ENCODE measurements around the gene SHB. TPM values are rescaled to one million over a fixed set of nuclear protein-coding genes. Genes with fewer than 3 reads are reported as not detected.

The SHB gene, protein sequence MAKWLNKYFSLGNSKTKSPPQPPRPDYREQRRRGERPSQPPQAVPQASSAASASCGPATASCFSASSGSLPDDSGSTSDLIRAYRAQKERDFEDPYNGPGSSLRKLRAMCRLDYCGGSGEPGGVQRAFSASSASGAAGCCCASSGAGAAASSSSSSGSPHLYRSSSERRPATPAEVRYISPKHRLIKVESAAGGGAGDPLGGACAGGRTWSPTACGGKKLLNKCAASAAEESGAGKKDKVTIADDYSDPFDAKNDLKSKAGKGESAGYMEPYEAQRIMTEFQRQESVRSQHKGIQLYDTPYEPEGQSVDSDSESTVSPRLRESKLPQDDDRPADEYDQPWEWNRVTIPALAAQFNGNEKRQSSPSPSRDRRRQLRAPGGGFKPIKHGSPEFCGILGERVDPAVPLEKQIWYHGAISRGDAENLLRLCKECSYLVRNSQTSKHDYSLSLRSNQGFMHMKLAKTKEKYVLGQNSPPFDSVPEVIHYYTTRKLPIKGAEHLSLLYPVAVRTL
- 13.3 and 20.7 TPM in 2 replicates for total RNA-seq
- polyA plus RNA-seq (2012): 31.8 TPM

DNA sequence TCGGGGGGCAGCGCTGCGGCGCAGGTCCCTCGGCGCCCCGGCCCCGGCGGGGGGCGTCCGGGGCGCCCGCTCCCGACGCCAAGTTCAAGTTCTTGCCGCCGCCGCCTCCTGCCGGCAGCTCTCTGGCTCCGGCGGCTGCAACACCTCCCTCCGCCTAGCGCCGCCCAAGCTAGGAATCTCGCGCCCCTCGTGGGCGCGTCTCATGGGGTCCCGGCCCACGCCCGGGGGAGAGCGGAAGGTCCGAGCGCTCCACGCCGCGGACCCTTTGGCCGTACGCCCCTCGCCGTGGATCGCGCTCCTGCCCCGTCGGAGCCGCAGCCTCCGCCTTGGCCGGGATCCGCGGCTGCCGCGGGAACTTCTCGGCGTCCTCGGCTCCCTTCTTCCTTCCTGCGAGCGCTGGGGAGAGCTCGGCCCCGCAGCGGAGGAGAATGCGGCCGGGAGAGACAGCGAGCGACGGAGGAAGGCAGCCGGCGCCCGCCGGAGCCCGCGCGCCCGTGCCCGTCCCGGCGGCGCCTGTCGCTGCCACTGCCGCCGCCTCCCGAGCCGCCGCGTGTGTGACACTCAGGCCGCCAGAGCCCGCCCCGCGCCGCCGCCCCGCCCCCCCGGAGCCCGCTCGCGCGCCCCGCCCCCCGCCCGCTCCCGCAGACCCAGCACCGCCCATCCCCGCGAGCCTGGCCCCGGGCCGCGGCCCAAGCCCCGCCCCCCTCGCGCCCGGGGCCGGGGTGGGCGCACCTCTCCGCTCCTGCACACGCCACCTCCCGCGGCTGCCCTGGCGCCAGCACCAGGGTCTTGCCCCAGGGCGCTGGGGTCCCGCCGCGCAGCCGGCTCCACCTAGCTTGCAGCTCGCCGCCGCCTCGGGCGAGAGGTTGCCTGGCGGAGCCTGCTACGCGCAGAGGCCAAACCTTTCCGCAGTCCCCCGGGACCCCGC lies at the start of gene SHB:
Gene SHB (minus strand): TSS at position 527 of the 928 bp plus-strand sequence. CDS start 582 bp downstream, outside the sequence.
- peak; percentile 73 for DNase-seq (ENCODE audit: low read depth)

DNA sequence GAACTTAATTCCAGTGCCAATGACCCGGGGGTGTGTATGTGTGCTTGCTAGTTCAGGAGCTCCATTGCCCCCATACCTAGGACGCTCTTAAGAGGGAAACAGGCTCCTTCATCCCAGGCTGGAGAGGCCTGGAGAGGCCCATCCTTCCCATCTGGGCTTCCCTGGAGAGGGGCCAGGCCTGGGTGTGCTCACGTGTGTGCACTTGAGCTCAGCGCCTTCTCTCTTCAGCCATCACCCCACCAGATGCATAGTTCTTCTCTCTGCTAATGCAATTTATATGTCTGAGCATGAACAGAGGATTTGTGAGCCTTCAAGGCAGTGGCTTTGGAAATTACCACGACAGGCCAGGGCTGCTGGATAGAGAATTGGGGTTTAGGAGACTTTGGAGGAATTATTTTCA lies 48.6 kb upstream of the SHB start:
- no peak for DNase-seq (ENCODE audit: low read depth)

DNA sequence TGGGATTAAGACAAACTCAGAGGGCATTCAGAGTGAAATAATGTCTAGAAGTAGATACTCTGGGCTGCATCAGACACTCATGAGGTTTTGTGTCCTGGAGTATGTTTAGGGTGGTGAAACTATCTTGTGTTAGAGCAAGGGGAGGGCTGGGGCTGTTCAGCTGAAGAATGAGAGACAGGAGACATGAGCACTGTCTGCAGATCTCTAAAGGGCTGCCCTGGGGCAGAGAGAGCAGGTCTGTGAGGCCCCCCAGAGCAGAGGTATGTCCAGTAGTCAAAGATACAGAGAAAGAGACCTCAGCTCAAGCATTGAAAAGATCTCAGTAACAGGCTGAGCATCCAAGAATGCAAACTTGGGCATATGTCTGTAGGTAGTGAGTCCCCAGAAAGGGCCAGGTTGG lies 45.9 kb upstream of the SHB start:
- DNase-seq (ENCODE audit: low read depth): no peak

GRCh38 chr9:38112456-38112855 lies 43.4 kb upstream of the SHB start:
- no peak for DNase-seq (ENCODE audit: low read depth)

GRCh38 chr9:38112049-38112448 lies 43.0 kb upstream of the SHB start:
- no peak for DNase-seq (ENCODE audit: low read depth)

DNA sequence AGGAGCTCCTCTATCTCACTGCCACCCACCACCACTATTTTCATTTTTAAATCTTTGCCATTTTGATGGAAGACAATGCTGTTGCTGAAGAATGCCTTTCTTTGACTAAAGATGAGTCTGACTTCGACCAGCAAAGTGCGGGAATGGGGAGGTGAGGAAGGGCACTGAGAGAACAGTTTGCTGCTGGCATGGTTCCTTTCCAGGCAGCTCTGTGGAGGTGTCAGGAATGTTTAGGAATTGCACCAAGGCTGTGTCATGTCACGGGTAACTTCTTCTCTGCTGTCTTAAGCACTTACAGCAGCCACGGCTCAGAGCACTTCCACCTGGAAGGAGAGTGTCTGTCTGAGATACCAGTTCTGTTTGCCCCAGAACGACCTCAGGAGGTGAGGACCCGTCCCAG lies 41.4 kb upstream of the SHB start:
- DNase-seq (ENCODE audit: low read depth): no peak

- DNase-seq (ENCODE audit: low read depth): no peak
Observed at GRCh38 chr9:38109601-38110000, 40.6 kb upstream of the SHB start.

DNA sequence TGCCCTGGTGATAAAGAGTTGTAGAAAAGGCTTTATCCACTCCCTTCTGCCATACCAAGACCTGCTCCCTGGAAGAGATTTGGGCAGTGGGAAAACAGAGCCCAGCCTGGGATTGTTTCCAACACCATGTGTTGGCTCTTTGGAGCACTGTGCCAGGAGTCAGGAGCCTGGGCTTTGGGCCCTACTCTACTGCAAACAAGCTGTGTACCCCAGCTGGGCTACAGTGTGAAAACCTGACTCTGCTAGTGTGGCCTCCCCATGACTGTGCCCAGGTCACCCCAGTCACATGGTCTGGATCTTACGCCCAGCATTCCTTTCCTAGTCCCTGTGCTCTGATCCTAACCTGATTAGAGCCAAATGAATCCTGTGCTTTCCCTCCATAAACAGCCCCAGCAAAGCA lies 39.3 kb upstream of the SHB start:
- DNase-seq (ENCODE audit: low read depth): no peak

DNA sequence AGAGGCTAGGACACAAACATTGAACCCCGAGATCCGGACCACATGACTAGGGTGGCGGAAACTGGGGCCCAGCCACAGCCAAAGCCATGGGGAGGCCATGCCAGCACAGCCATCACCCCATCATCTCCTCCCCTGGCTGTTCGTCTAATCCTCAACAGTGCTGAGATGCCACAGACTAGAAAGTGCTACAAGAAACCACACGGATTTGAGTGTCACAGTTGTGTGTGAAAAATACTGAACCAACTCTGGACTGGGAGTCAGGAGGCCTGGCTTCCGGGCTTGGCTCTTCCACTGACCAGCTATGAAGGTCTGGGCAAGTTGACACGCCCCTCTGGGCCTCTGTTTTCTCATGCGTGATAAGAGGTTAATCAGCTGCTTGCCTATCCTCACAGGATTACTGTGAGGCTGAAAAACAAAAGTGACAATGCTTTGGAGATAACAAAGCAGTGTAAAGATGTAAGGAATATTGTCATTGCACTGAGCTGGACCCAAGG lies 38.8 kb upstream of the SHB start:
- DNase-seq (ENCODE audit: low read depth): no peak

DNA sequence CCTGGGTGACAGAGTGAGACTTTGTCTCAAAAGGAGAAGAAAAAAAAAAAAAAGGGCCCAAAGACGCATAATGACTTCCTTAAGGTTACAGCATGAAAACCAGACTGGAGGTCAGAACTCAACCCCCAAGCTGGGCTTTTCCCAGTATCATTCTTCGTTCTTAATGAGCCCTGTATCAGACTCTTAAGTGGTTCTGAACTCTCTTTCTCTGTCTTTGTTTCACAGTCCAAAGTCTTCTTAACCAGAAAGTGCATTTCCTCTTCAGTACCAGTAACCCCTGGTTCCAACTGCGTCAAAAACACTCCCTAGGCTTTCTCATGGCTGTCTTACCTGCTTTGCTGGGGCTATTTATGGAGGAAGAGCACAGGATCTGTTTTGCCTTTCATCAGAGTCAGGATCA lies 38.4 kb upstream of the SHB start:
- DNase-seq (ENCODE audit: low read depth): no peak

DNA sequence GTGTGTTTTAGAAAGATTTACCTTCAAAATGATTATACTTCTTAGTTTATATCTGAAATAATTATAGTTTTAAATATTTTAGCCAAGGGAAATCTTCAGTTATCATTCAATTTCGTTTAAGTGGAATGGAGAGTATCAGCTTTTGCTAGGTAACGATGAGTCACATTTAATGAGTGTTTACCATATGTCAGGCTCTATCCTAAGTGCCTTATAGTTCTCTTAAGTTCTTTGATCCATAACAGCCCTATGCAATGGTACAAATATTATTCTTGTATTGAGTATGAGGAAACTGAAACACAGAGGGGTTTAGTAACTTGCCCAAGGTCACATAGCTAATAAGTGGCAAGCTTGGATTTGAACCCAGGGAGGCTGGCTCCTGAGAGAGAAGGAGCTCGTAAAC lies 37.5 kb upstream of the SHB start:
- DNase-seq (ENCODE audit: low read depth): no peak

DNA sequence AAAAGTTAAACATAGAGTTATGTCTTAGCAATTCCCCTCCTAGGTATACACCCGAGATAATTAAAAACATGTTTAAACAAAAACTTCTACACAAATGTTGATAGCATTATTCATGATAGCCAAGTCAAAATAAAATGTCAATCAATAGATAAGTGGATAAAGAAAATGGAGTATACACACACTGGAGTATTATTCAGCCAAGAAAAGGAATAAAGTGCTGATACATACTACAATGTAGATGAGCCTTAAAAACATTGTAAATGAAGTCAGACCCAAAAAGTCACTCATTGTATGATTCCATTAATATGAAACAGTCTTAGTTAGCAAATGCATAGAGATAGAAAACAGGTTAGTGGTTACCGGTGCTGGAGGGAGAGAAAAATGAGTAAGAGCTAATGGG lies 34.3 kb upstream of the SHB start:
- DNase-seq (ENCODE audit: low read depth): no peak

- DNase-seq (ENCODE audit: low read depth): no peak
Observed at GRCh38 chr9:38101423-38101822, 32.4 kb upstream of the SHB start.

DNA sequence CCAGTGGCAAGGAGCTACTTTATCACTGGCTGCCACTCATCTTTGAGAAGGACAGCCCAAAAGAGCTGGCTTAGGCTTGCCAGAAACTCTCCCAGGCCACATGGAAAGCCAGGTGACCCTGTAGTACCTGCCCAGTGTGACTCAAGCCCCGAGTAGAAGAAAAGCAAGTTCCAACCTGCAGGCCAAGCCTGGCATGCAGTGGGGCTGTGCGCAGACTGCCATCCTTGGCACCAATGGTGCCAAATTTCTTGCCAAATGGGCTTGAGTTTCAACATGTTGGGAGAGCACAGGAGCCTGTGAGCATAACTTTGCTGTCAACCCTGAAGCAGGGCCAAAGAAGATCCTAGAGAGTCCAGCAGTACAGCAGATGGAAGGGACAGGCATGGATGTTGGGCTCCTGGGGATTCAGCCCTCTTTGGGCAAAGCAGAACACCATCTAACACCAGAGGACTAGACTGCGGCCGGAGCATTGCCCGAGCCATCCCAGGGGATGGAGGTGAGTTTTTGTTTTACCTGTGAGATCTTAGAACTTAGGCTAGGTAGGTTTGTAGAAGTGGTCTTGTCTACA lies 27.3 kb upstream of the SHB start:
- no peak for DNase-seq (ENCODE audit: low read depth)

GRCh38 chr9:38094165-38094564 lies 25.1 kb upstream of the SHB start:
- no peak for DNase-seq (ENCODE audit: low read depth)

DNA sequence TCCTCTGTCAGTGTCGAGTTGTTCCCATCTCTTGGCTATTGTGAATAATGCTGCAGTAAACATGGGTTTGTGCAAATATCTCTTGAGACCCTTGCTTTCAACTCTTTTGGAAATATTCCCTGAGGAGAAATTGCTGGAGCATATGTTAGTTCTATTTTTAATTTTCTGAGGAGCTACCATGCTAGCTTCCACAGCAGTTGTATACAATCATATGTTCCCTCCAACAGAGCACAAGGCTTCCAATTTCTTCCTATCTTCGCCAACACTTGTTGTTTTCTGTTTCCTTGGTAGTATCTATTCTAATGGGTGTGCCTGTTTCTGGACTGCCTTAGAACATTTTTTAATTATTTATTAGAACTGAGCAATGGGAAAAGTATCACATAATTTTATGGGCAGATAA lies 23.6 kb upstream of the SHB start:
- no peak for DNase-seq (ENCODE audit: low read depth)

DNA sequence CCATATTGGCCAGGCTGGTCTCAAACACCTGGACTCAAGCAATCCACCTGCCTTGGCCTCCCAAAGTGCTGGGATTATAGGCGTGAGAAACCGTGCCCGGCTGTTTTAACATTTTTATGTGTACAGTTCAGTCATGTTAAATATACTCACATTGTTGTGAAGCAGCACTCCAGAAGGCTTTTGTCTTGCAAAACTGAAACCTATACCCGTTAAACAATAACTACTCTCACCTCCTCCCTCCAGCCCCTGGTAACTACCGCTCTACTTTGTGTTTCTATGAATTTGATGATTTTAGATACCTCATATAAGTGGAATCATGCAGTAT lies 23.1 kb upstream of the SHB start:
- DNase-seq (ENCODE audit: low read depth): no peak

DNA sequence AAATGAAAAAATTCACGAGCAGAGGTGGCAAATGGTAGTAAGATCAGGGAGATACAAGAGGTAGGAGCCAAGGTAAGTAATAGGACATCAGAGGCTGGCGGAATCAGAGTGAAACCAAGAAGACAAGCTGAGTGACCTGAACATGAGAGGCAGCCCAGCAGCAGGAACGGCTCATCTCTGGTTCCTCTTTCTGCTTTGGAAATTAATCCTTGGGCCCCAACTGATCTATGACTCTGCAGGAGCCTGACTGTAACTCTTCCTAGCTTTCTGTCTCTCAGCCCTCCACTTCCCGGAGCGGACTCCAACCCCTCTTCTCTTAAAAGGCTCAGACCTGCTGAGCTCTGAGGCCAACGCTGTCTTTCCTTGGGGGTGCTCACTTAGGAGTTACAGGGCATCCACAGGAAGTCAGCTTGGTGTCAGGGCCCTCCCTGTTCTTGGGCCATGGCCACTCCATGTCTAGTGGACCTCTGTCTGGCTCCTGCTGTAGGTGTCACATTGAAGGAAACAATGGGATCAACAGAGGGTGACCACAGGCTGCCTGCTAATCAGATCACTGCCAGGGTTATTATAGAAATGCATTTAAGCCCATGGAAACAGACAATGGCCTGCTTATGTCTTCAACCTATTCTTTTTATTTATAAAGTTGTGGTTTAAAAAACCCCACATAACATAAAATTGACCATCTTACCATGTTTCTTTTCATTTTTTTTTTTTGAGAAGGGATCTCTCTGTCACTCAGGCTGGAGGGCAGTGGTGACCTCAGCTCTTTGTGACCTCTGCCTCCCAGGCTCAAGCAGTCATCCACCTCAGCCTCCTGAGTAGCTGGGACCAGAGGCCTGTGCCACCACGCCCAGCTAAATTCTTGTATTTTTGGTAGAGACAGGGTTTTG lies 22.5 kb upstream of the SHB start:
- DNase-seq (ENCODE audit: low read depth): no peak

- DNase-seq (ENCODE audit: low read depth): no peak
Observed at GRCh38 chr9:38090170-38090569, 21.1 kb upstream of the SHB start.

DNA sequence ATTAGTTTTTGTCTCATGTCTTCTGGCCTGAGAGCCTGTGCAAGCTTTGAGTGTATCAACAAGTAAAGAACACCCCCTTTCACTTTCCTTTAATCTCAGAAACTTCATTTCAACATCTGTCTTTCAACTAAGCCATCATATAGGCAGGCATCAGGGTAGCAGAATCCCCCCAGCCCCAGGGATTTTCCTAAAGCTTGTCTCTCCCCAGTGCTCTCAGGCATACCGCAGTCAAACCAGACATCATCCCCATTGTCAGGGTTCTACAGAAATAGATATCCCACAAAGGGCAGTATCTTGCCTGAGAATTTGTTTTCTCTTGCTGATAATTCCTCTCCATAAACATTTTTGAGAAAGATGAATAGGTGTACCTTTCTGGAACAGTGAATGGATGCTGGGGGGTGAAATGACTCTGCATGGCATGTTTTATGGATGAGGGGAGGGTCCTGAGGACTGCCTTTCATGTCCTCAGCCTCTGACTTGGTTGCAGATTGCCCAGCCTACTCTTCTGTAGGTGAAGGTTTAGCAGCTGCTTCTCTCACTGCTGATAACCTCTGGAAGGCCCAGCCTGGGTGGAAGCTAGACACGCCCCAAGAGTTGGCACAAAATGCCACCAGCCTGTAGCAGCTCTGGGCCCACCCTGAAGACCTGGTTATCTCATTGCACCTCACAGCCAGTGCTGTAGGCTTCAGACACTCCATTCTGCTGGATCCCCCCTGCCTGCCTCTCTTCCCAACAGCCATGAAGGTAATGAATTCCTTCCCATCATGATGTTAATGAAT lies 20.5 kb upstream of the SHB start:
- no peak for DNase-seq (ENCODE audit: low read depth)

Data from myocyte (in vitro differentiated cells).